Tibial nerve (tissue), 4 donors: ENCODE results near the gene CNIH3.

Source experiments
- EP300 ChIP-seq, 2 donors: sonication (generic); formaldehyde crosslinking; IDR thresholded peaks; one replicate each; pipeline ENCODE4 v1.6.1; 2017; ENCODE audit warnings: antibody characterized with exemption in 2 of 2, mild to moderate bottlenecking in 1 of 2
- POLR2A ChIP-seq, 2 donors: fragments of 450-650 bp; IDR thresholded peaks; one replicate each; pipeline ENCODE4 v1.6.1; 2017; ENCODE audit warnings: antibody characterized with exemption in 2 of 2, mild to moderate bottlenecking in 2 of 2, moderate library complexity in 2 of 2
- TF ChIP-seq, protein P1 (sequence below), 5 experiments: fragments of 200-600 bp in 3 of 5; fragments of 450-650 bp in 2 of 5; sonication (generic) in 3 of 5; IDR thresholded peaks; one replicate each; pipeline ENCODE4 v1.5.1; 2016 to 2019; ENCODE audit warnings: antibody characterized with exemption in 5 of 5, mild to moderate bottlenecking in 3 of 5, moderate library complexity in 2 of 5

DNA sequence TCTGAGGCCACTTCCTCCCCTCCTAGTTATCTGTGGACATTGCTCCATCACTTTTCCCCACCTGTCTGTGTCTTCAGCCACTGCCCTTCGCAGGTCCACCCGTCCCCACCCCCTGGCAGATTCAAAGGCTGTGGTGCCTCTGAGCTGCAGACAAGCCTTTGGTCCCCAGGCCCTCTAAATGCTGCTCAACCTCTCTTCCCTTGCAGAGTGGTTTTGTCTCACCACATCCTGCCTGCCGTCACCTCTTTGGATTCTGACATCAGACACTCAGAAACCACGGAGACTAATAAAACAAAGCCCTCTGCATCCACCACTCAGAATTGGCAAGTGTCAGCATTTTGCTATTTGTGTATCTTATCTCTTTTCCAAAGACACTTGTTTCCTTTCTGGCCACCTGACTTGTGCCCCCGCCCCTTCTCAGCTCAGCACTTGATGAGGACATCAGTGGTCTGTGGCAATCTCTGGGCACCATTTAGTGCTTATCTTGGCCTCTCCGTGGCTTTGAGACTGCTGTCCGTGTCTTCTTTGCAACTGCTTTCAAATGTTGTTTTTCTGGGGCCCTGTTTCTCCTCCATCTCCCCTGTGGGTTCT is 7.7 kb downstream of the CNIH3 start:
- TF ChIP-seq, protein P1, sequence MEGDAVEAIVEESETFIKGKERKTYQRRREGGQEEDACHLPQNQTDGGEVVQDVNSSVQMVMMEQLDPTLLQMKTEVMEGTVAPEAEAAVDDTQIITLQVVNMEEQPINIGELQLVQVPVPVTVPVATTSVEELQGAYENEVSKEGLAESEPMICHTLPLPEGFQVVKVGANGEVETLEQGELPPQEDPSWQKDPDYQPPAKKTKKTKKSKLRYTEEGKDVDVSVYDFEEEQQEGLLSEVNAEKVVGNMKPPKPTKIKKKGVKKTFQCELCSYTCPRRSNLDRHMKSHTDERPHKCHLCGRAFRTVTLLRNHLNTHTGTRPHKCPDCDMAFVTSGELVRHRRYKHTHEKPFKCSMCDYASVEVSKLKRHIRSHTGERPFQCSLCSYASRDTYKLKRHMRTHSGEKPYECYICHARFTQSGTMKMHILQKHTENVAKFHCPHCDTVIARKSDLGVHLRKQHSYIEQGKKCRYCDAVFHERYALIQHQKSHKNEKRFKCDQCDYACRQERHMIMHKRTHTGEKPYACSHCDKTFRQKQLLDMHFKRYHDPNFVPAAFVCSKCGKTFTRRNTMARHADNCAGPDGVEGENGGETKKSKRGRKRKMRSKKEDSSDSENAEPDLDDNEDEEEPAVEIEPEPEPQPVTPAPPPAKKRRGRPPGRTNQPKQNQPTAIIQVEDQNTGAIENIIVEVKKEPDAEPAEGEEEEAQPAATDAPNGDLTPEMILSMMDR (IDR thresholded peaks at IDR 0.05): no peak
- TF ChIP-seq EP300 (IDR thresholded peaks at IDR 0.05) (no peak), POLR2A (IDR thresholded peaks at IDR 0.05) (no peak)
